Measurements from ENCODE around the gene CARMIL1.

DNA sequence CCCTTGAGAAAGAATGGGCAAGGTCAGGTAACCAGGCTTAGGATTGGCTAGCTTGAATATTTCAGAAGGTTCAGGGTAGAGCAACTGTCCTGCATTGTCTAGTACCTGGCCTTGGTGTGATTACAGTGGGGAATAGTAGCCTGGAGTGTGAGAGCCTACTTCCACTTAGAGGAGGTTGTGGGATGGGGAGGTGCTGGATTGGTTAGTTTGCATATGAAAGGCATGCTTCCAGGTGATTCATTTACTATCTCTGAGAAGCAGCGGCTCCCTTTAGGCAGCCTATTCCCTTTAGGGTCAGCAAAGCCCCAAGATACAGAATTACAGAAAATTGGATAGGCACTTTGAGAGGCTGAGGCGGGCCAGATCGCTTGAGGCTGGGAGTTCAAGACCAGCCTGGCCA is 347.8 kb downstream of the CARMIL1 start:
- TF ChIP-seq SP2 (tag by site-specific recombination; IDR thresholded peaks at IDR 0.05): no peak
- TF ChIP-seq PBX3 (CRISPR knock-in tag; IDR thresholded peaks at IDR 0.05): no peak
- TF ChIP-seq, protein P1, sequence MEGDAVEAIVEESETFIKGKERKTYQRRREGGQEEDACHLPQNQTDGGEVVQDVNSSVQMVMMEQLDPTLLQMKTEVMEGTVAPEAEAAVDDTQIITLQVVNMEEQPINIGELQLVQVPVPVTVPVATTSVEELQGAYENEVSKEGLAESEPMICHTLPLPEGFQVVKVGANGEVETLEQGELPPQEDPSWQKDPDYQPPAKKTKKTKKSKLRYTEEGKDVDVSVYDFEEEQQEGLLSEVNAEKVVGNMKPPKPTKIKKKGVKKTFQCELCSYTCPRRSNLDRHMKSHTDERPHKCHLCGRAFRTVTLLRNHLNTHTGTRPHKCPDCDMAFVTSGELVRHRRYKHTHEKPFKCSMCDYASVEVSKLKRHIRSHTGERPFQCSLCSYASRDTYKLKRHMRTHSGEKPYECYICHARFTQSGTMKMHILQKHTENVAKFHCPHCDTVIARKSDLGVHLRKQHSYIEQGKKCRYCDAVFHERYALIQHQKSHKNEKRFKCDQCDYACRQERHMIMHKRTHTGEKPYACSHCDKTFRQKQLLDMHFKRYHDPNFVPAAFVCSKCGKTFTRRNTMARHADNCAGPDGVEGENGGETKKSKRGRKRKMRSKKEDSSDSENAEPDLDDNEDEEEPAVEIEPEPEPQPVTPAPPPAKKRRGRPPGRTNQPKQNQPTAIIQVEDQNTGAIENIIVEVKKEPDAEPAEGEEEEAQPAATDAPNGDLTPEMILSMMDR (tag by site-specific recombination; IDR thresholded peaks at IDR 0.05): no peak
- TF ChIP-seq ZIC2 (tag by site-specific recombination; IDR thresholded peaks at IDR 0.05): no peak
- TF ChIP-seq ZNF19 (tag by site-specific recombination; IDR thresholded peaks at IDR 0.05; ENCODE audit: low read depth): no peak
- TF ChIP-seq MYNN (tag by site-specific recombination; IDR thresholded peaks at IDR 0.05; ENCODE audit: borderline replicate concordance): no peak
- TF ChIP-seq ZNF707 (tag by site-specific recombination; IDR thresholded peaks at IDR 0.05): no peak
- TF ChIP-seq, protein P2, sequence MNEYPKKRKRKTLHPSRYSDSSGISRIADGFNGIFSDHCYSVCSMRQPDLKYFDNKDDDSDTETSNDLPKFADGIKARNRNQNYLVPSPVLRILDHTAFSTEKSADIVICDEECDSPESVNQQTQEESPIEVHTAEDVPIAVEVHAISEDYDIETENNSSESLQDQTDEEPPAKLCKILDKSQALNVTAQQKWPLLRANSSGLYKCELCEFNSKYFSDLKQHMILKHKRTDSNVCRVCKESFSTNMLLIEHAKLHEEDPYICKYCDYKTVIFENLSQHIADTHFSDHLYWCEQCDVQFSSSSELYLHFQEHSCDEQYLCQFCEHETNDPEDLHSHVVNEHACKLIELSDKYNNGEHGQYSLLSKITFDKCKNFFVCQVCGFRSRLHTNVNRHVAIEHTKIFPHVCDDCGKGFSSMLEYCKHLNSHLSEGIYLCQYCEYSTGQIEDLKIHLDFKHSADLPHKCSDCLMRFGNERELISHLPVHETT (tag by site-specific recombination; IDR thresholded peaks at IDR 0.05): no peak
- TF ChIP-seq ZNF521 (tag by site-specific recombination; IDR thresholded peaks at IDR 0.05): no peak
- TF ChIP-seq YY1 (tag by site-specific recombination; IDR thresholded peaks at IDR 0.05): no peak
